ENCODE results near the gene FRMD4B.

DNA sequence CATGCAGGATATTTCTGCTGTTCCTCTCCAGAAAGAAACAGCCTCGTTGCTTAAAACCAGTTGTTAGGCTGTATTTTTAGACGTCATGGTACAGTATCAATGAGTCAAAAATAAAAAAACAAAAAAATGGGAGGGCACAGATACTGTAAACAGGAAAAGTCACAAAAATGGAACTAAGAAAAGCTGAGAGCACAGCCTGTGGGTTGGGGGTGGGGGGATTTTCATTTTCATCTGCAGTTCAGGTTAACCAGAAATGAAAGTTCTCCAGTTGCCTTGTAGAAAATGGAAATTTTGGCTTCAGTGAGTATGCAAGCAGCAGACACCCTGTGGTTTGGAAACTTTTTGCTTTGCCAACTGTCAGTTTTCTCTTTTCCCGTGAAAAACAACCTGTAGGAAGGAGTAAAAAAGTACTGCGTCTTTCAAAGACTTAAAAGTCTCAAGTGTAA is 59.0 kb downstream of the FRMD4B start:
- TF ChIP-seq, protein P1, sequence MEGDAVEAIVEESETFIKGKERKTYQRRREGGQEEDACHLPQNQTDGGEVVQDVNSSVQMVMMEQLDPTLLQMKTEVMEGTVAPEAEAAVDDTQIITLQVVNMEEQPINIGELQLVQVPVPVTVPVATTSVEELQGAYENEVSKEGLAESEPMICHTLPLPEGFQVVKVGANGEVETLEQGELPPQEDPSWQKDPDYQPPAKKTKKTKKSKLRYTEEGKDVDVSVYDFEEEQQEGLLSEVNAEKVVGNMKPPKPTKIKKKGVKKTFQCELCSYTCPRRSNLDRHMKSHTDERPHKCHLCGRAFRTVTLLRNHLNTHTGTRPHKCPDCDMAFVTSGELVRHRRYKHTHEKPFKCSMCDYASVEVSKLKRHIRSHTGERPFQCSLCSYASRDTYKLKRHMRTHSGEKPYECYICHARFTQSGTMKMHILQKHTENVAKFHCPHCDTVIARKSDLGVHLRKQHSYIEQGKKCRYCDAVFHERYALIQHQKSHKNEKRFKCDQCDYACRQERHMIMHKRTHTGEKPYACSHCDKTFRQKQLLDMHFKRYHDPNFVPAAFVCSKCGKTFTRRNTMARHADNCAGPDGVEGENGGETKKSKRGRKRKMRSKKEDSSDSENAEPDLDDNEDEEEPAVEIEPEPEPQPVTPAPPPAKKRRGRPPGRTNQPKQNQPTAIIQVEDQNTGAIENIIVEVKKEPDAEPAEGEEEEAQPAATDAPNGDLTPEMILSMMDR (IDR thresholded peaks at IDR 0.05): no peak
- no peak for TF ChIP-seq POLR2A (IDR thresholded peaks at IDR 0.05; ENCODE audit: low read depth)
- TF ChIP-seq POLR2AphosphoS5 (IDR thresholded peaks at IDR 0.05): no peak
- TF ChIP-seq EP300 (IDR thresholded peaks at IDR 0.05): no peak

Measured in esophagus muscularis mucosa (tissue), 4 donors.